NCI-H82 treated with DMSO at 0.1 percent for 48 hours (cell line): ENCODE results near the gene SRCAP.
A peak's percentile ranks its signal among the peaks of the same experiment; 100 is the strongest.

Experiments used
- DNase-seq: peaks from one replicate; lab custom pipeline; 2025; ENCODE audit not compliant: unreplicated experiment; lab: John Stamatoyannopoulos, UW

SRCAP gene

DNA sequence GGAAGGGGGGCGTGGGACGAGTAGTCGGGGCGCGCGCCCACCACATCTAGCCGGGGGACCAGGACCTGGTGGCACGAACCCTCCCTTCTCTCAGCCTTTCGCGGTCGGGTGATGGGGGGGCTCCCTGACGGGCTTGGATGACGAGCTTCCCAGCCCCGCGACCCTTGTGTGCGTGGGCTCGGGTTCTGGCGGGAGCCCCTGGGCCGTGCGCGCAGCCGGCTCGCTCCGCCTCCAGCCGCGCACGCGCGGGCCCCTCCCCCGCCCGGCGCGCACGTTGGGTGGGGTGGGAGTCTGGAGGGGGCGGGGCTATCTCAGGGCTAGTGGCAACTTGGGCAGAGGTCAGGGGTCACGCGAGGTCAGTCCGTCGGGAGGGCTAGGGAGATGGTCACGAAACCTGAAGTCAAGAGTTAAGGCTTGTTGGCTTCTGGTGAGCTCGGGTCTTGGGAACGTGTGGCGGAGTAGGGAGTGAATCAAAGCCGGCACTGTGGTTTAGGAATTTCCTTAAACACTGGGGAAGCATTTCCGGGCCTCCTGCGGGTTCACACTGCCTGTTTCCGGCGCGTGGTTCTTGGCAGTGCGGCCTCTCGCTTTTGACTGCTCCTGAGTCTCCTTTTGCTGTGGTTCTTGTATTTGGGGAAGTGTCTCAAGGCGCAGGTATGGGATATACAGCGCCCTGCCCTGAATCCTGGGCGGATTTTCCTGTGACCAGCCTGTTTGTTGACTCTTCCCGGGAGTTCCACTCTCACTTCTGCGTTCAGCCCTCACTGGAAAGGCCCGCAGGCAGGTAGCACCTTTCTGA lies at the start of gene SRCAP:
SRCAP (plus strand) TSS at position 356 of the 799 bp plus-strand sequence. CDS start 1,654 bp downstream, outside the sequence.
- DNase-seq: peak; percentile 39

DNA sequence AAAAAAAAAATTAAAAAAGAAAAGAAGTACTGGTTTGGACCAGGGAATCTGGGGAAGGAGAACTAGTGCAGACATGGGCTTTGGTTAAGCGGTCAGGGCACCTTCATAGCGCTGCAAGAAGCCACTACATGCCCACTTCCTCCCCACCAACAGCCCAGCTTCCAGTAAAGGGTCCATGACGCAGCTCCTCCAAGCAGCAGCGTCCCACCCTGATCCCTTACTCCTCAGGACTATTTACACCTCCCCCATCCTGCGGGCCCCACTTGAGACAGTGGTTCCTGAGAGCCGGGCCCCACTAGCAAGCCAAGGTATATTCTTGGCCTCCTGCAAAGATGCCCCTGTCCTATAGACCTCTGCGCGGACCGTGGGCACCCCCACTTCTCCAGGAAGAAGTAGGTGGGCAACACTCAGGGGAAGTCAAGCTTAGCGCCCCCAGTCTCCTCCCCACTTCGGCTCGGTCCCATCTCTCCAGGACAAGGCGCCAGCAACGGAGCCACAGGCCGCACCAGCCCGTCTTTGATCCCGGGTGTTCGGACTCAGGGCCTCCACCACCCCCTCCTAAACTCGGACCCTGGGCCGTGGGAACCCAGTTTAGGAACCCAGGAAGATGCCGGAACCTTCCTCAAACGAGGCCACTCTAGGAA lies 49.1 kb upstream of the SRCAP start:
- no peak for DNase-seq

DNA sequence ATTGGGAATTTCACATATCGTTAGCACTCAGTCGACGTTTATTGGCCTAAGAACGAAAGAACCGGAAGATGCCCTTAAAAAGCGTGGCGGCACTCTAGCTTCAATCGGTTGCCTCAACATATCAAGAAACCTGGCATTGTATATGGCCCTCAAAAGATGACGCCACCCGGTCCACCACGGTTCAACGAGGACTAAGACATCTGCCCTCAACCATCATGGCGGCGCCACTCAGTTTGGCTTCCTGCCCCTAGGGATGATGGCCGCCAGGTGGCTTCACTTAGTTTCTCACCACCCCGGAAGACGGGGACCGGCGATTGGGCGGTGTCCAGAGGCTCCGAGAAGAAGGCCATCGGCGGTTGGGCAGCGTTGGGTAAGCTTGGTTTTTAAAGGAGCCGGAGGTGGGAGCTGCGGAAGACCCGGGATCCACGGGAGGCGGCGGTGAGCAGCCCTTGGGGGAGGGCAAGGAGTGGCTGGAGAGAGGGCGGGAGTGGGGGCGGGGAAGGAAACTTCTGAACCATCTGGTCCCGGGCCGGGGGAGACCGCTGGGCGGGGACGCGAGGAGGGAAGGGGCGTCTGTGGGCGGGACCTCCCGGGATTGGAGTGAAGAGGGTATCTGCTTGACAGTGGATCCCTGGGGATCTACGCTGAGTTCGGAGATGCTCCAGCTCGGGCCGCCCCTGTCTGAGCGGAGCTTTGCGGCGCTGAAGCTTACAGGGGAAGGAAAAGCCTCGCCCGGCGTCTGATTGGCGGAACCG lies 48.4 kb upstream of the SRCAP start, which contains the start of gene PRR14:
PRR14 (plus strand) TSS at position 592 of the 755 bp plus-strand sequence. CDS start 686 bp downstream, outside the sequence.
- peak; percentile 98 for DNase-seq

GRCh38 chr16:30651124-30652004 lies 47.6 kb upstream of the SRCAP start:
- peak; percentile 5 for DNase-seq

DNA sequence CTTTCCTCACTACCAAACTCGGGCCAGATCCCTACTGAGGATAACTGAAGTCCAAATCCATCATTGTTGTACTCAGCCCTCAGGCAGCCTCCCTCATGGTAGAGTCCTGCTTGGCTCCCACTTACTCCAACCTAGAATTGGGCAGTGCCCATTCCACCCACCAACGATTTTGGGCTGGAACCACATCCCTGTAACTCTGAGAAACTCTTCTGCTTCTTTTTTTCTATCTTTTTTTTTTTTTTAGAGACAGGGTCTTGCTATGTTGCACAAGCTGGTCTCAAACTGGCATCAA lies 47.0 kb upstream of the SRCAP start:
- DNase-seq: no peak

GRCh38 chr16:30652718-30653117 lies 46.3 kb upstream of the SRCAP start:
- no peak for DNase-seq

GRCh38 chr16:30654856-30655255 lies 44.1 kb upstream of the SRCAP start:
- no peak for DNase-seq

DNA sequence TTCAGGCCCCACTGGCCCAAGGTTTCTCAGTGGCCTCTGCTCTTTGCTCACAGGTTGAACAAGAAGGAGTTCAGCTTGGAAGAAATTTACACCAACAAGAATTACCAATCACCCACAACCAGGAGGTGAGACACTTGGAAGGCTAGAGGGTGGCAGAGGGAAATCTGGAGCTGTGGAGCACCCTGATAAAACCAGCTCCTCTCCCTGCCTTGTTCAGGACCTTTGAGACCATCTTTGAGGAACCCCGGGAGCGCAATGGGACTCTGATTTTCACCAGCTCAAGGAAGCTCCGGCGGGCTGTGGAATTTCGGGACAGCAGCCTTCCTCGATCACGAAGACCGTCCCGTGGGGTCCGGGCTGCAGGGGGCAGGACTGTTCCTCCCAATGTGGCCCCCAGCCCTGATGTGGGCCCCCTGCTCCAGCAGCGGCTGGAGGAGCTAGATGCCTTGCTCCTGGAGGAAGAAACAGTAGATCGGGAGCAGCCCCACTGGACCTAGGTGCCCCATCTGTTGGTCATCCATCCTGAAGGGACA lies 43.1 kb upstream of the SRCAP start:
- DNase-seq: no peak

DNA sequence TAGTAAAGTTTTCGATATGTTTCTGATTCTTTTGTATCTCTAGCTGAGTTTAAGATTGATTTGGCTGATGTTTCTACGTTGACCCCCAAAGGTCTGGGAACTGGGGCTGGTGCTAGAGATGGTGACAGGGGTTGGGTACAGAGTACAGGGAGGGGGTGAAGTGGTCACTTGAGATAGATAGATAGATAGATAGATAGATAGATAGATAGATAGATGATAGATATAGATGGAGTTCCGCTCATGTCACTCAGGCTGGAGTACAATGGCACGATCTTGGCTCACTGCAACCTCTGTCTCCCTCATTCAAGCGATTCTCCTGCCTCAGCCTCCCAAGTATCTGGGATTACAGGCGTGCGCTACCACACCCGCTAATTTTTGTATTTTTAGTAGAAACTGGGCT lies 42.6 kb upstream of the SRCAP start:
- no peak for DNase-seq

GRCh38 chr16:30656974-30657865 lies 41.8 kb upstream of the SRCAP start:
- DNase-seq: no peak

DNA sequence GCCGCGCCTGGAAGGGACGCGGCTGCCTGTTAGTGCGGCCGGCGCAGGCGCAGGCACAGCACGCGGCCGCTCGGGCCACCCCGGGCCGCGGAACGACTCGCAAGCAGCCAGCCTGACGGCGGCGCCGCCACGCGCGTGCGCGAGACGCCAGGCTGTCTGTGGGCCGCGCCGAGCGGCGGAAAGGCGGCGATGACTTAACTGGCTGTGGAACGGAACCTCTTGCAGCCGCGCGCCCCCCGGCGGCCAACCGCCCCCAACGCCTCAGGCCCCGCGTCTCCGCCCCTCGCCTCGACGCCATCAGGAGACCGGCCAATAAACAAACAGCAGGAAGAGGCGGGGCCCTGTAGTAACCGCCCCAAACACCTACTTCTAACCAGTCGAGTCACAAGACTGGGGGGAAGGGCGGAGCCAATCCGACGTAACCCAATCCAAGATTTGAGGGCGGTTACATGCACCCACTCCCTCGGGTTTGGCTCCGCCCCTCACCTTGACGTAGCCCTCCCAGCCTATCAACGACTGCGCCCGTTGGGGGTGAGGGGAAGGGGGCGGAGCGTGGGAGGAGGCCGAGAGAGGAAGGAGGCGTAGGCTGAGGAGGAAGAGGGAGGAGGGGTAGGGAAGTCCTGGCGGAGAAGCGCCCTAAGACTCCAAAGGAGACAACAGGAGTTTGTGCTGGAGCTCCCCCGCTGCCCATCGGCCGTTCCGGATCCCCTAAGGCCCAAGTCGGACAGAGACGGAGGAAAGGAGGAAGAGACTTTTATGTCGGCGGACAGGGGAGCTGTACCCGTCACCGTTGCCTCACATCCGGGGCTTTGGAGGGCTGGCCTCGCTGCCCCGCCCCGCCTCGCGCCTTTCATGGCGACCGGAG lies 40.9 kb upstream of the SRCAP start, which contains the start of gene FBRS:
FBRS (plus strand) TSS at position 566 of the 865 bp plus-strand sequence. CDS start 1,088 bp downstream, outside the sequence.
- DNase-seq: peak; percentile 98

- peak; percentile 88 for DNase-seq
Measured at GRCh38 chr16:30658731-30659506, 40.1 kb upstream of the SRCAP start.

GRCh38 chr16:30659507-30660423 lies 39.2 kb upstream of the SRCAP start:
- DNase-seq: no peak

GRCh38 chr16:30660424-30661261 lies 38.3 kb upstream of the SRCAP start:
- DNase-seq: no peak

DNA sequence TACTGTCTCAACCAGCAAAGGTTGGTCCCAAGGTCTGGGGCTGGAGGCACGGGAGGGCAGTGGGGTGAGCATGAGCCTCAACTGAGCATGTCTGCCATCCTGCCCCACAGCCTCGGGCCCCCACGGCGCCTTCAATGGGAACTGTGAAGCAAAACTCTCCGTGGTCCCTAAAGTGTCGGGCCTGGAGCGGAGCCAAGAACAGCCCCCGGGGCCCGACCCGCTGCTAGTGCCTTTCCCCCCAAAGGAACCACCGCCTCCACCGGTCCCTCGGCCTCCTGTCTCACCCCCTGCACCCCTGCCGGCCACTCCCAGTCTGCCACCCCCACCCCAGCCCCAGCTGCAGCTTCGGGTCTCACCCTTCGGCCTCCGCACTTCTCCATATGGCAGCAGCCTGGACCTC lies 36.5 kb upstream of the SRCAP start:
- no peak for DNase-seq

DNA sequence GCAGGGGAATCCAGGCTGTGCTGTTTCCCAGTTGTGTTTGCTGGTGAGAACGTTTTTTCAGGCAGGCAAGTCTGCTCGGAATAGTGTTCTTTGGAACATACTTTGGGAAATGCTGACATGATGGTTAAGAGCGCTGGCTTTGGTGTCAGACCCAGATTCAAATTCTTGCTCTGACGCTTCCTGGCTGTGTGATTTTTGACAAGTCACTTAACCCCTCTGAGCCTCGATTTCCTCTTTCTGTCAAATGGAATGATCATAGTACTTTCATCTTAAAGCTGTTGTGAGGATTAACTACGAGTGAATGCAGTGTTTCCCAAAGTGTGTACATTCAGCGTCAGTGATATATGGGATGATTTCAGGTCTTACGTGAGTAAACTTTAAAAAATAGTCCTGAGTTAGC lies 35.9 kb upstream of the SRCAP start:
- no peak for DNase-seq
